Glutamatergic neuron (in vitro differentiated cells): ENCODE data around the gene ANKH. TPM values are rescaled to one million over a fixed set of nuclear protein-coding genes. Genes with fewer than 3 reads are reported as not detected.

Experiments
- DNase-seq: peaks from one replicate; pipeline ENCODE4 v3.0.0; 2022
- H3K27ac Mint-ChIP-seq: one replicate; pipeline ENCODE4 v1.8.0; 2020; ENCODE audit warnings: mild to moderate bottlenecking, mixed read lengths, inconsistent platforms; ENCODE audit not compliant: unreplicated experiment
- H3K27me3 Mint-ChIP-seq: one replicate; pipeline ENCODE4 v1.8.0; 2020; ENCODE audit warnings: mild to moderate bottlenecking, moderate library complexity, mixed read lengths, inconsistent platforms; ENCODE audit not compliant: unreplicated experiment
- H3K36me3 Mint-ChIP-seq: one replicate; pipeline ENCODE4 v1.8.0; 2020; ENCODE audit warnings: mild to moderate bottlenecking, mixed read lengths, inconsistent platforms; ENCODE audit not compliant: unreplicated experiment
- H3K4me1 Mint-ChIP-seq: one replicate; pipeline ENCODE4 v1.8.0; 2020; ENCODE audit warnings: mild to moderate bottlenecking, low read depth, mixed read lengths, inconsistent platforms; ENCODE audit not compliant: unreplicated experiment
- H3K4me3 Mint-ChIP-seq: one replicate; pipeline ENCODE4 v1.8.0; 2020; ENCODE audit warnings: mild to moderate bottlenecking, mixed read lengths, inconsistent platforms; ENCODE audit not compliant: unreplicated experiment
- H3K9me3 Mint-ChIP-seq: one replicate; pipeline ENCODE4 v1.8.0; 2020; ENCODE audit warnings: mild to moderate bottlenecking, moderate library complexity, mixed read lengths, inconsistent platforms; ENCODE audit not compliant: unreplicated experiment
- CTCF ChIP-seq: fragments of 200-600 bp; sonication (generic); IDR thresholded peaks from one replicate; pipeline ENCODE4 v1.5.0; 2021; ENCODE audit not compliant: partially characterized antibody, unreplicated experiment
- total RNA-seq: library from RNA; stranded (reverse); fragmentation: NEBNext Ultra II Directional; extraction: Animal tissue kit (Norgen Biotek cat#: 25700); gene quantifications from one replicate; pipeline ENCODE4 v1.2.1, GENCODE V29; 2021; ENCODE audit not compliant: unreplicated experiment

The ANKH gene
- total RNA-seq, 1 donor from 2014 or later = 83.3 TPM

GRCh38 chr5:14771189-14771588 is 100.4 kb downstream of the ANKH start:
- Mint-ChIP-seq H3K9me3 (no peaks in the 10 kb centered on the region), H3K4me1 (peaks cover 36% of the 10 kb centered on the region), H3K27ac (no peak overlapping the region), H3K4me3 (no peak overlapping the region), H3K27me3 (peaks cover 2% of the 10 kb centered on the region), H3K36me3 (no peaks in the 10 kb centered on the region)
- no peak for DNase-seq
- TF ChIP-seq CTCF = no peak

- H3K27me3 Mint-ChIP-seq = peaks cover 2% of the 10 kb centered on the region
These were observed 102.8 kb downstream of the ANKH start for GRCh38 chr5:14768508-14769365.

GRCh38 chr5:14767735-14768507 is 103.7 kb downstream of the ANKH start:
- peaks cover 44% of the 10 kb centered on the region for H3K4me1 Mint-ChIP-seq
- DNase-seq = no peak
- peak overlapping the region; percentile 91 for H3K27ac Mint-ChIP-seq
- no peaks in the 10 kb centered on the region for H3K9me3 Mint-ChIP-seq
- no peaks in the 10 kb centered on the region for H3K36me3 Mint-ChIP-seq
- no peak for TF ChIP-seq CTCF
- H3K27me3 Mint-ChIP-seq = peaks cover 2% of the 10 kb centered on the region
- peak overlapping the region; percentile 69 for H3K4me3 Mint-ChIP-seq

More at GRCh38 chr5:14768508-14769365, 102.8 kb downstream of the ANKH start:
- H3K27ac Mint-ChIP-seq = peak overlapping the region; percentile 91
- H3K36me3 Mint-ChIP-seq = no peaks in the 10 kb centered on the region
- no peak for TF ChIP-seq CTCF
- no peaks in the 10 kb centered on the region for H3K9me3 Mint-ChIP-seq
- peak overlapping the region; percentile 60 for H3K4me3 Mint-ChIP-seq
- DNase-seq = no peak
- peaks cover 44% of the 10 kb centered on the region for H3K4me1 Mint-ChIP-seq

- H3K9me3 Mint-ChIP-seq = no peaks in the 10 kb centered on the region
- no peak for DNase-seq
- H3K4me1 Mint-ChIP-seq = peaks cover 42% of the 10 kb centered on the region
- peak overlapping the region; percentile 4 for H3K4me3 Mint-ChIP-seq
- no peak for TF ChIP-seq CTCF
- H3K27ac Mint-ChIP-seq = peak overlapping the region; percentile 54
- no peaks in the 10 kb centered on the region for H3K36me3 Mint-ChIP-seq
- H3K27me3 Mint-ChIP-seq = peaks cover 2% of the 10 kb centered on the region
These were observed 104.5 kb downstream of the ANKH start for GRCh38 chr5:14767053-14767452.
